Right renal cortex interstitium (tissue), 3 donors: ENCODE results near the gene GABBR1. TPM values are rescaled to one million over a fixed set of nuclear protein-coding genes. Genes with fewer than 3 reads are reported as not detected.
A peak's percentile ranks its signal among the peaks of the same experiment; 100 is the strongest.

Experiments
- DNase-seq, 3 donors: peaks; one replicate each; pipeline ENCODE4 v3.0.0-alpha.2; 2013; ENCODE audit warnings: low read depth in 3 of 3, low spot score in 2 of 3
- polyA plus RNA-seq, 3 donors: library from polyadenylated mRNA; unstranded; fragments of 120-200 nt; gene quantifications; one replicate each; pipeline ENCODE4 v1.2.1, GENCODE V29; 2013; ENCODE audit not compliant: insufficient read length in 3 of 3

The GABBR1 gene
- polyA plus RNA-seq, 3 donors, result 35.7 to 49.9 (median 42.7) TPM

- no peak for DNase-seq
Observed at GRCh38 chr6:29655658-29656057, 22.7 kb upstream of the GABBR1 start.

- no peak for DNase-seq
Observed at GRCh38 chr6:29653452-29654038, 20.6 kb upstream of the GABBR1 start.

- no peak for DNase-seq
Observed at GRCh38 chr6:29652198-29652584, 19.2 kb upstream of the GABBR1 start.

- DNase-seq, result no peak
Observed at GRCh38 chr6:29651413-29652197, 18.6 kb upstream of the GABBR1 start.

DNA sequence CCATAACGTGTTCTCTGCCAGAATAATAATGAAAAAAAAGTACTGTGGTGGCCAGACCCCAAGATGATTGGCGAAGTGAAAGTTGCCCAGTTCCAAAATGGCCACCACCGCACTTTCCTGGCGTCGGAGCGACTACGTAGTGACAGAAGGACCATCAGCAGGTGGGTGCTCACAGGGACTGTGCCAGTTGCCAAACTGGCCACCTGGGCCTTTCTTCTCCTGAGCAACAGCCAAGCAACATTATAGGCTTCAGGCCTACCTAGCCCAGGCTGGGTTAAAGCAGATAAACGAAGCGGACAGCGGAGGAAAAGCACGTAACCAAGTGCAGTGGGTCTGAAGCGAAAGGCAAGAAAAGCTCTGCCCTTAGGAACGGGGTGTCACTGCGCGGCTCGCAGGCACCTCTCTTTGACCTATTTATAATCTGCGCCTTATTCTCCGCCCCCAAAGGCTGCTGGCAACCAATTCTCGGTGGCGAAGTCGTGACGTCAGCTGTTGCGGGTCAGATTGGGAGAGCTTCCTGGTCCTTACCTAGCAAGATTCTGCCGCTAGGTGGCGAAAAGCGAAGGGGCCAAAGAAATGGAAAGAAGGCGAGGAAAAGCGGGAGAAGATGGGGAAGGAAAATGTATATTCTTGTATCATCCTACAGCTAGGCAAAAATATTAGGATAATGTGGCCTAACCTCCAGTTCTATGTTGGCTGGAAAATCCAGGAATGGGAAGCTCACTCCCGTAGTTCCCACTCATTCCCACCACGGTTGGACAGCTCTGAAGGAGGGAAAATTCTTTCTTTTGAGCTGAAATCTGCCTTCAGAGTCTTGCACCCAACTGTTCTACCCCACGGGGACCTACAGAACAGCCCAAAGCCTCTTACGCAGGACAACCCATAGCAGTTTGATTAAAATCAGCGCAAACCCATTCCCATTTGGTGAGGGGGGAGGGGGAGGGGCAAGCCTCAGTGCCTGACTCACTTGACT is 17.0 kb upstream of the GABBR1 start:
- DNase-seq, result peak; percentile 93 to 96 (median 95)

DNA sequence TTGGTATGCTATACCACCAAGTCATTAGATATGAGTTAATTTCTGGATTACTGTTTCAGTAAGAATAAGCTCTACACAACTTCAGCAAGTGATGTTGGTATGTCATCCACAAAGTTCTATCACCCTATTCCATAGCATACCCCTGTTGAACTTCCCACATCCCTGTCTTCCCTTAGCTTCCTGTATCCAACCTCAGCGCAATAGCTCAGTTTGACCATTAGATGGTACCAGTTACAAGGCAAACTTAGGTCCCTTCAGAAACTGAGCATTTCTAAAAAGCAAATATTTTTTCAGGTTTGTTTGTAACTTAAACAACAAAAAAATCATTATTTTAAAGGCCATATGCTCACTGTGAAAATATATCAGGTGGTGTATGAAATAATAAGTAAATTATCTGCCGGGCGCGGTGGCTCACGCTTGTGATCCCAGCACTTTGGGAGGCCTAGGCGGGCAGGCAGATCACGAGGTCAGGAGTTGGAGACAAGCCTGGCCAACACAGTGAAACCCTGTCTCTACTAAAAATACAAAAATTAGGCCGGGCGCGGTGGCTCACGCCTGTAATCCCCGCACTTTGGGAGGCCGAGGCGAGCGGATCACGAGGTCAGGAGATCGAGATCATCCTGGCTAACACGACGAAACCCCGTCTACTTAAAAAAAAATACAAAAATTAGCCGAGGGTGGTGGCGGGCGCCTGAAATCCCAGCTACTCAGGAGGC is 15.1 kb upstream of the GABBR1 start:
- no peak for DNase-seq

DNA sequence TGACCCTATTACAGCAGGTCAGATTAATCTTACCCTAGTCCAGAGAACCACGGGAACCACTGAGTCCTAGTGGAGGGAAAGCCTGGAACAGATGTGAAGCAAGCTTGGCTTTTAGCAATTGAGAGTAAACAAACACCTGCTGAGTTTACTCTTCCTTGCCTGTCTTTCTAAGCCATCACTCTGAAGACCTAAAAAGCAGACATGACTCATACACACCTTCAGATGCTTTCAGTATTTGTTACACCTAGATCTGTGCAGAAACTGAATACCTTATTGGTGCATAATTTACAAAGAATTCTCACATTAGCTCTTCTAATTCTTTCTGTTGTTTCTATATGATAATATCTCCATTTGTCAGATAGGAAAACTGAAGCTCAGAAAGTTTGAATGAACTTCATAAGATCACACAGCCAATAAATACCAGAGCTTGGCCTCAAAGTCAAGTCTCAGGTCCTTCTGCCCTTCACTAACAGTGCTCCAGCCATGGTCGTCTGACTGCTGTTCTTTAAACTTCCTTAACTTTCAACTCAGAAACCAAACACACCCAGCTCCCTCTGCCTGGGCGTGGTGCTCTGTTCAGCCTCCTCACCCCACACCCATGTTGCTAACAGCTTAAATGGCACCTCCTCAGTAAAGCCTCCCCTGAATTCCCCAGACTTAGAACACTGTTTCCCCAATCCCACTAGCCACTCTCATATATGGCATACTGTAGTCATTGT is 8.6 kb upstream of the GABBR1 start:
- no peak for DNase-seq

- DNase-seq, result no peak
Observed at GRCh38 chr6:29637247-29637646, 4.3 kb upstream of the GABBR1 start.

DNA sequence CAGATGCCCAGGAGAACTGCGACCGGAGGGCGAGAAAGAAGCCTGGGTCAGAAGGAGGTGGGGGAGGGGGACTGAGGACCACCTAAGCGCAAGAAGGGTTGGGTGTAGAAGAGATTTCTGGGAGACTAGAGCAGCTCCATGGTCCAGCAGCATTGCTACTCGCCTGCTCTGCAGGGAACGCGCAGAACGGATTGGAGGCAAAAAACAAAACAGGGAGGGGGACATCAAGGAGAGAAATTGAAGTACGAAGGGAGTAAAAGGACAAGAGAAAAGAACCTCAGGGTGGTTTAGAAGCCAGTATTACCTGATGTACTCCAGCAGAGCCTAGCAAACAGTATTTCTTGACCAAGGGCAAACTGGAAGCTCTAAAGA is 537 bp upstream of the GABBR1 start:
- peak in 1 of 3 donors; percentile 33 for DNase-seq

GRCh38 chr6:29631860-29632731 is 887 bp downstream of the GABBR1 start:
- peak in 1 of 3 donors; percentile 36 for DNase-seq

GRCh38 chr6:29631209-29631810 is 1.7 kb downstream of the GABBR1 start:
- DNase-seq, result no peak

GRCh38 chr6:29630315-29630714 is 2.7 kb downstream of the GABBR1 start:
- DNase-seq, result no peak

DNA sequence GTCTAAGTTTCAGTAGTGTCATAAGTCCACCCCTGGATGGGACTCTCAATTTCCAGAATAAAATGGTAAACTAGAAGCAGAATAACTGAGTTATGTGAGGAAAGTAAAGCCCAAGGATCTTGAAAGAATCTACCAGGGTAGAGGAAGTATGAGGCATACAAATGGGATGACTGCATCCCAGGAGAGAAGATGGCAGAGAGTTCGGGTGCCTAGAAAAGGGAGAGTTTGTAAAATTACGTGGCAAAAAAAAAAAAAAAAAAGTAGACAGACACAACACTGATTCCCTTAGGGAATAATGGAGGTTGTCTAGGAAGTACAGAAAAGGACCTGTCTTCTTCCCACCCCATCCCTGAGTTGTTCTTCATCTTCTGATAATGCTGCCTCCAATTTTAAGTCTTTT is 3.4 kb downstream of the GABBR1 start:
- DNase-seq, result no peak

- peak in 2 of 3 donors; percentile 66 to 76 for DNase-seq
Observed at GRCh38 chr6:29628419-29629281, 4.3 kb downstream of the GABBR1 start.

DNA sequence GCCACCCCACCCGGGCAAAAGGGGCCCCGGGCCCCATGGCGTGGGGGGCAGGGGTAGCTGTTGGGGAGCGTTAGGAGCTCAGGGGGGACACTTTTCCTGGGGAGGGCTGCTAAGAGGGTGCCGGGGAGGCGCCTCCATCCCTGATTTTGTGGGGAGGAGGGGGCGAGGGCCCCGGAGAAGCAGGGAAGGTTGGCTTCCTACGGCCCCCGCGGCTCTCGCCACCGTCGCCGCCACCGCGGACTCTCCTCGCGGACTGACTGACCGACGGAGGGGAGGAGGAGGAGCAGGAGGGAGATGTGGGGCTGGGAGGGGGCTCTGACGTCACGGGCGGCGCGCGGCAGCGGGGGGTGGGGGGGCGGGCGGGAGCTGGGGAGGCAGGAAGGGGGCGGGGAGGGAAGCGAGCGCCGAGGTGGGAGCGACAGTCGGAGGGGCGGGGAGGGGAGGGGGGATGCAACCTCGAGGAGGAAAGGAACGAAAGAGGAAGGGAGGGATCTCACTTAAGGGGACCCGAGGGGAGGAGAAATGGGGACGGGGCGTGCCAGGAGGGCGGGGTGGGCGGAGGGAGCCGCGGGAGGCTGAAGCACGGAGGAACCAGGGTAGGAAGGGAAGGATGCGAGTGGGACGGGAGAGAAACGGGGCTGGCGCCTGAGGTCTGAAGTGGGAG is 5.1 kb downstream of the GABBR1 start:
- DNase-seq, result peak in 2 of 3 donors; percentile 53 to 56

DNA sequence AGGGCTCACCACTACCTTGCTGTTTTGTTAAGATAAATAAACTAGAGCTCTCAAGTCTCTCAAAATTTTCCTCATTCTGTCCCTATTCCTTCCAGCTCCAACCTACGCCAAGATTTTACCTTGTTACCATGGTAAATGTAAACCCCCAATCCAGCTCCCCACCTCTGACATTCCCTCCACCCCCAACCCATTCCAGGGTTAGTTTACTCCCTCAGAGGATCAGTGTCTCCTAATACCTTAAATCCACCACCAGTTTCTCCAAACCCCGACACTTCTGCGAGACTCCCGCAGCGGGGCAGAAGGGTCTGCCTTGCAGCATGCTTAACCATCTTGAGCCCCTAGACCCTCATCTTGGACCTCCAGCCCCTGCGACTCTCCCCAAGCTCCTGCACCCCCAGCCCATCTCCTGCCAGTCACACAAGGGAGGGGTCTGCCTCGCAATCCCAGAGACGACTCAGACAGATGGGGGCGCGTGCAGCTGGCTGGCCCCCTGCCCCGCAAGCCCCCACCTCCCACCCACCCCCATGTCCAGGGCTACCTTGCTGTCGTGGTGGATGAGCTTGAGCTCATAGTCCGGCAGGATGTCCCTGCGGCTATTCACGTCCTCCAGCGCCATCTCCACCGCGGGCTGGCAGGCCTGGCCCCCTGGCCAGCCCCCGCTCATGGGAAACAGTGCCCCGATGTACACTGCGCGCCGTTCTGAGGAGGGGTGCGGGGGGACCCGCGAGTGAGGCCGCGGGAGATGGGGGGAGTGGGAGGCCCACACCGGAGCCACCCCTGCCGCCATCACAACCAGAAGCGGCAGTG is 5.8 kb downstream of the GABBR1 start:
- DNase-seq, result no peak
